Endodermal cell (in vitro differentiated cells): Measurements from ENCODE around the gene SEMA5B. TPM values are rescaled to one million over a fixed set of nuclear protein-coding genes. Genes with fewer than 3 reads are reported as not detected.

ENCODE experiments used
- DNase-seq: peaks from one replicate; pipeline ENCODE4 v3.0.0-alpha.2; 2017
- H3K27ac ChIP-seq: 2 replicates; pipeline ENCODE4 v1.5.1; 2013; ENCODE audit warnings: mild to moderate bottlenecking, low read depth, low read length, moderate library complexity
- H3K27me3 ChIP-seq: 2 replicates; pipeline ENCODE4 v1.6.1; 2013; ENCODE audit warnings: mild to moderate bottlenecking, low read length, moderate library complexity; ENCODE audit not compliant: insufficient read depth, control insufficient read depth, poor library complexity, severe bottlenecking
- H3K36me3 ChIP-seq: 2 replicates; pipeline ENCODE4 v1.7.0; 2013; ENCODE audit warnings: mild to moderate bottlenecking, low read length, moderate library complexity; ENCODE audit not compliant: control insufficient read depth, insufficient read depth
- H3K4me1 ChIP-seq: one replicate; pipeline ENCODE4 v1.7.0; 2013; ENCODE audit warnings: low read length; ENCODE audit not compliant: control insufficient read depth, insufficient read depth
- H3K4me3 ChIP-seq: 2 replicates; pipeline ENCODE4 v1.5.1; 2013; ENCODE audit warnings: mild to moderate bottlenecking, low read length, moderate library complexity
- H3K9ac ChIP-seq: 2 replicates; pipeline ENCODE4 v1.6.1; 2013; ENCODE audit warnings: mild to moderate bottlenecking, low read length, moderate library complexity; ENCODE audit not compliant: poor library complexity, severe bottlenecking; ENCODE audit errors: extremely low read depth
- H3K9me3 ChIP-seq: 2 replicates; pipeline ENCODE4 v1.6.1; 2013; ENCODE audit warnings: mild to moderate bottlenecking, low read length, moderate library complexity; ENCODE audit not compliant: control insufficient read depth
- H3K27ac Mint-ChIP-seq: 2 replicates; pipeline ENCODE4 v1.8.0; 2020; ENCODE audit warnings: mixed read lengths
- H3K27me3 Mint-ChIP-seq: 2 replicates; pipeline ENCODE4 v1.8.0; 2021; ENCODE audit warnings: mild to moderate bottlenecking, mixed read lengths; ENCODE audit not compliant: insufficient read depth
- H3K36me3 Mint-ChIP-seq: 2 replicates; pipeline ENCODE4 v1.8.0; 2020; ENCODE audit warnings: low read depth, mixed read lengths
- H3K4me1 Mint-ChIP-seq: 2 replicates; pipeline ENCODE4 v1.8.0; 2020; ENCODE audit warnings: mixed read lengths
- H3K4me3 Mint-ChIP-seq: 2 replicates; pipeline ENCODE4 v1.8.0; 2020; ENCODE audit warnings: mild to moderate bottlenecking, moderate library complexity, mixed read lengths
- H3K9me3 Mint-ChIP-seq: 2 replicates; pipeline ENCODE4 v1.8.0; 2020; ENCODE audit warnings: mild to moderate bottlenecking, mixed read lengths
- CTCF ChIP-seq: fragments of 200-600 bp; sonication (generic); conservative IDR thresholded peaks from 2 replicates; pipeline ENCODE4 v1.5.0; 2021; ENCODE audit warnings: antibody characterized with exemption, mild to moderate bottlenecking
- WGBS, 2 experiments: methylation state at CpG; one replicate each; pipeline versions ENCODE4 v1.1.5 to v1.1.7; 2013; ENCODE audit warnings: missing lambda C conversion rate in 2 of 2, mixed read lengths in 1 of 2; ENCODE audit not compliant: insufficient coverage in 1 of 2, insufficient read length in 1 of 2; 5-methylcytosine and 5-hydroxymethylcytosine counted together
- total RNA-seq, 2 donors: library from RNA; stranded (reverse); fragmentation: NEBNext Ultra II Directional in 1 of 2; extraction: Animal tissue kit (Norgen Biotek cat#: 25700) in 1 of 2; gene quantifications; 2 replicates in 1 of 2; 3 replicates in 1 of 2; pipeline ENCODE4 v1.2.1, GENCODE V29; 2021

SEMA5B gene
- total RNA-seq, 2 donors from 2014 or later: 37.3 to 45.8 TPM

- H3K4me3 ChIP-seq: no peak overlapping the region
- peaks cover 10% of the 10 kb centered on the region for H3K36me3 ChIP-seq
- WGBS, 2 experiments: 94 to 100% methylated on average over 2 to 4 of the region's 4 CpGs
- DNase-seq: no peak
- H3K27me3 ChIP-seq: no peaks in the 10 kb centered on the region
- no peak overlapping the region for H3K27ac ChIP-seq
- Mint-ChIP-seq H3K4me3 (no peak overlapping the region), H3K36me3 (peaks cover 9% of the 10 kb centered on the region), H3K27me3 (no peaks in the 10 kb centered on the region), H3K4me1 (no peaks in the 10 kb centered on the region), H3K27ac (no peak overlapping the region), H3K9me3 (no peaks in the 10 kb centered on the region)
- TF ChIP-seq CTCF: no peak
- no peaks in the 10 kb centered on the region for H3K4me1 ChIP-seq
- H3K9me3 ChIP-seq: no peaks in the 10 kb centered on the region
- no peak overlapping the region for H3K9ac ChIP-seq
Measured at GRCh38 chr3:122937745-122938144, 89.8 kb downstream of the SEMA5B start.

GRCh38 chr3:122936986-122937385, 90.6 kb downstream of the SEMA5B start:
- no peak overlapping the region for H3K27ac ChIP-seq
- 89 to 93% methylated on average over 4 to 5 of the region's 5 CpGs for WGBS, 2 experiments
- H3K36me3 ChIP-seq: peaks cover 10% of the 10 kb centered on the region
- Mint-ChIP-seq H3K27me3 (no peaks in the 10 kb centered on the region), H3K36me3 (peaks cover 9% of the 10 kb centered on the region), H3K9me3 (no peaks in the 10 kb centered on the region), H3K27ac (no peak overlapping the region), H3K4me3 (no peak overlapping the region), H3K4me1 (no peaks in the 10 kb centered on the region)
- no peak overlapping the region for H3K9ac ChIP-seq
- H3K9me3 ChIP-seq: no peaks in the 10 kb centered on the region
- no peak for TF ChIP-seq CTCF
- no peak overlapping the region for H3K4me3 ChIP-seq
- no peaks in the 10 kb centered on the region for H3K4me1 ChIP-seq
- no peak for DNase-seq
- H3K27me3 ChIP-seq: no peaks in the 10 kb centered on the region

GRCh38 chr3:122936335-122936734, 91.2 kb downstream of the SEMA5B start:
- Histone ChIP-seq H3K4me1 (no peaks in the 10 kb centered on the region), H3K4me3 (no peak overlapping the region), H3K27me3 (no peaks in the 10 kb centered on the region), H3K36me3 (peaks cover 10% of the 10 kb centered on the region), H3K9me3 (no peaks in the 10 kb centered on the region), H3K9ac (no peak overlapping the region), H3K27ac (no peak overlapping the region)
- TF ChIP-seq CTCF: no peak
- Mint-ChIP-seq H3K4me3 (no peak overlapping the region), H3K27ac (no peak overlapping the region), H3K36me3 (peaks cover 9% of the 10 kb centered on the region), H3K4me1 (no peaks in the 10 kb centered on the region), H3K9me3 (no peaks in the 10 kb centered on the region), H3K27me3 (no peaks in the 10 kb centered on the region)
- no peak for DNase-seq
- 93 to 95% methylated on average over 8 to 9 of the region's 9 CpGs for WGBS, 2 experiments
